Astrocyte (in vitro differentiated cells and primary cell): ENCODE data around the gene ROBO2. TPM values are rescaled to one million over a fixed set of nuclear protein-coding genes. Genes with fewer than 3 reads are reported as not detected.

Source experiments
- DNase-seq: peaks from one replicate; pipeline ENCODE4 v3.0.0-alpha.2; 2010; ENCODE audit warnings: low read depth
- FAIRE-seq: peaks from 2 replicates; lab custom pipeline; 2011; peaks lifted over from hg19 to GRCh38; lab: Jason Lieb, UNC
- H2AFZ ChIP-seq: 2 replicates; pipeline ENCODE4 v1.6.0; 2012; ENCODE audit warnings: low read depth, low read length, inconsistent platforms
- H3K27ac ChIP-seq: 2 replicates; pipeline ENCODE4 v1.5.1; 2011; ENCODE audit warnings: low read depth, low read length, inconsistent platforms
- H3K27me3 ChIP-seq: 2 replicates; pipeline ENCODE4 v1.6.0; 2011; ENCODE audit warnings: low read length, inconsistent platforms; ENCODE audit not compliant: insufficient read depth
- H3K36me3 ChIP-seq: 2 replicates; pipeline ENCODE4 v1.5.1; 2011; ENCODE audit warnings: low read length, inconsistent platforms; ENCODE audit not compliant: insufficient read depth
- H3K4me1 ChIP-seq: 2 replicates; pipeline ENCODE4 v1.5.1; 2011; ENCODE audit warnings: low read length, inconsistent platforms; ENCODE audit not compliant: insufficient read depth
- H3K4me2 ChIP-seq: 2 replicates; pipeline ENCODE4 v1.6.0; 2012; ENCODE audit warnings: low read length, inconsistent platforms
- H3K4me3 ChIP-seq: 2 replicates; pipeline ENCODE4 v1.5.1; 2011; ENCODE audit warnings: low read depth, mild to moderate bottlenecking, low read length, inconsistent platforms; ENCODE audit not compliant: insufficient read depth
- H3K79me2 ChIP-seq: 2 replicates; pipeline ENCODE4 v1.6.0; 2012; ENCODE audit warnings: mild to moderate bottlenecking, low read length, inconsistent platforms; ENCODE audit not compliant: insufficient read depth
- H3K9ac ChIP-seq: 2 replicates; pipeline ENCODE4 v1.6.0; 2012; ENCODE audit warnings: mild to moderate bottlenecking, low read length, inconsistent platforms
- H3K9me3 ChIP-seq: 2 replicates; pipeline ENCODE4 v1.5.1; 2012; ENCODE audit warnings: low read depth, mild to moderate bottlenecking, low read length, inconsistent platforms; ENCODE audit not compliant: insufficient read depth
- H4K20me1 ChIP-seq: 2 replicates; pipeline ENCODE4 v1.6.0; 2012; ENCODE audit warnings: low read length, inconsistent platforms; ENCODE audit not compliant: insufficient read depth
- H3K27ac Mint-ChIP-seq: one replicate; pipeline ENCODE4 v1.8.0; 2021; ENCODE audit warnings: mild to moderate bottlenecking, mixed read lengths; ENCODE audit not compliant: unreplicated experiment
- H3K27me3 Mint-ChIP-seq: one replicate; pipeline ENCODE4 v1.8.0; 2021; ENCODE audit warnings: low read depth, mixed read lengths; ENCODE audit not compliant: unreplicated experiment
- H3K36me3 Mint-ChIP-seq: one replicate; pipeline ENCODE4 v1.8.0; 2021; ENCODE audit warnings: low read depth, mixed read lengths; ENCODE audit not compliant: unreplicated experiment
- H3K4me1 Mint-ChIP-seq: one replicate; pipeline ENCODE4 v1.8.0; 2021; ENCODE audit warnings: low read depth, mixed read lengths; ENCODE audit not compliant: unreplicated experiment
- H3K4me3 Mint-ChIP-seq: one replicate; pipeline ENCODE4 v1.8.0; 2021; ENCODE audit warnings: mild to moderate bottlenecking, moderate library complexity, mixed read lengths; ENCODE audit not compliant: unreplicated experiment
- H3K9me3 Mint-ChIP-seq: one replicate; pipeline ENCODE4 v1.8.0; 2021; ENCODE audit warnings: mild to moderate bottlenecking, mixed read lengths; ENCODE audit not compliant: unreplicated experiment
- CTCF ChIP-seq: IDR thresholded peaks from 2 replicates; pipeline ENCODE4 v1.5.1; 2011; ENCODE audit warnings: low read depth, mild to moderate bottlenecking, inconsistent platforms, low read length, moderate library complexity; ENCODE audit not compliant: insufficient read depth
- EZH2 ChIP-seq: IDR thresholded peaks from 2 replicates; pipeline ENCODE4 v1.6.1; 2012; ENCODE audit warnings: mild to moderate bottlenecking, low read length, inconsistent platforms; ENCODE audit not compliant: insufficient read depth
- total RNA-seq: library from RNA; stranded (reverse); gene quantifications from 2 replicates; pipeline ENCODE4 v1.2.1, GENCODE V29; 2021

The ROBO2 gene
- total RNA-seq, 1 donor from 2014 or later: 1.4 TPM

- Histone ChIP-seq H3K4me1 (no peaks in the 10 kb centered on the region), H3K9me3 (no peaks in the 10 kb centered on the region), H4K20me1 (no peaks in the 10 kb centered on the region), H3K27ac (no peak overlapping the region), H3K4me2 (no peak overlapping the region), H3K36me3 (no peaks in the 10 kb centered on the region), H3K4me3 (no peak overlapping the region), H3K79me2 (no peaks in the 10 kb centered on the region), H3K9ac (no peak overlapping the region), H3K27me3 (no peaks in the 10 kb centered on the region), H2AFZ (no peak overlapping the region)
- no peaks in the 10 kb centered on the region for H3K4me1 Mint-ChIP-seq
- H3K27me3 Mint-ChIP-seq: no peaks in the 10 kb centered on the region
- no peaks in the 10 kb centered on the region for H3K36me3 Mint-ChIP-seq
- H3K4me3 Mint-ChIP-seq: no peak overlapping the region
- TF ChIP-seq CTCF: no peak
- TF ChIP-seq EZH2: no peak
- FAIRE-seq: no peak
- H3K9me3 Mint-ChIP-seq: no peaks in the 10 kb centered on the region
- no peak for DNase-seq
- no peak overlapping the region for H3K27ac Mint-ChIP-seq
Measured at GRCh38 chr3:77001062-77001701, 38.7 kb upstream of the ROBO2 start.

GRCh38 chr3:77014226-77014625, 25.7 kb upstream of the ROBO2 start:
- no peaks in the 10 kb centered on the region for H3K9me3 Mint-ChIP-seq
- Histone ChIP-seq H2AFZ (no peak overlapping the region), H3K27me3 (no peaks in the 10 kb centered on the region), H3K4me3 (no peak overlapping the region), H3K9me3 (no peaks in the 10 kb centered on the region), H3K9ac (no peak overlapping the region), H3K4me2 (no peak overlapping the region), H3K27ac (no peak overlapping the region), H4K20me1 (no peaks in the 10 kb centered on the region), H3K4me1 (no peaks in the 10 kb centered on the region), H3K79me2 (no peaks in the 10 kb centered on the region), H3K36me3 (no peaks in the 10 kb centered on the region)
- TF ChIP-seq EZH2 (no peak), CTCF (no peak)
- no peak for DNase-seq
- no peaks in the 10 kb centered on the region for H3K36me3 Mint-ChIP-seq
- no peak overlapping the region for H3K4me3 Mint-ChIP-seq
- peak overlapping the region; percentile 78 for H3K27ac Mint-ChIP-seq
- H3K4me1 Mint-ChIP-seq: peaks cover 7% of the 10 kb centered on the region
- no peak for FAIRE-seq
- no peaks in the 10 kb centered on the region for H3K27me3 Mint-ChIP-seq

GRCh38 chr3:77025471-77025870, 14.4 kb upstream of the ROBO2 start:
- H3K27me3 Mint-ChIP-seq: no peaks in the 10 kb centered on the region
- H4K20me1 ChIP-seq: no peaks in the 10 kb centered on the region
- H3K4me3 Mint-ChIP-seq: no peak overlapping the region
- no peak overlapping the region for H3K4me2 ChIP-seq
- DNase-seq (no peak), FAIRE-seq (no peak)
- H2AFZ ChIP-seq: no peak overlapping the region
- no peaks in the 10 kb centered on the region for H3K79me2 ChIP-seq
- no peak overlapping the region for H3K4me3 ChIP-seq
- TF ChIP-seq CTCF (no peak), EZH2 (no peak)
- no peak overlapping the region for H3K27ac Mint-ChIP-seq
- H3K27ac ChIP-seq: no peak overlapping the region
- no peaks in the 10 kb centered on the region for H3K36me3 ChIP-seq
- H3K4me1 ChIP-seq: no peaks in the 10 kb centered on the region
- H3K9ac ChIP-seq: no peak overlapping the region
- H3K36me3 Mint-ChIP-seq: no peaks in the 10 kb centered on the region
- H3K4me1 Mint-ChIP-seq: no peaks in the 10 kb centered on the region
- H3K9me3 ChIP-seq: no peaks in the 10 kb centered on the region
- H3K27me3 ChIP-seq: no peaks in the 10 kb centered on the region
- H3K9me3 Mint-ChIP-seq: no peaks in the 10 kb centered on the region
